ENCODE data around the gene RAPGEF6. TPM values are rescaled to one million over a fixed set of nuclear protein-coding genes. Genes with fewer than 3 reads are reported as not detected.

RAPGEF6 gene
- total and polyA plus RNA-seq, 9 of the 15 experiments (the other 6 are each of a cell fraction or from before 2014, with no cell fraction given): 2.7 to 23.4 (median 12.7) TPM

GRCh38 chr5:131536850-131537448 is 98.1 kb downstream of the RAPGEF6 start (continued):
- TF ChIP-seq E2F6 (IDR thresholded peaks at IDR 0.05; ENCODE audit: borderline replicate concordance in 1 of 2, extremely low read depth in 1 of 2, insufficient read depth in 1 of 2, insufficient read length in 1 of 2, low read depth in 1 of 2, low read length in 1 of 2, poor library complexity in 1 of 2, severe bottlenecking in 1 of 2) (no peak), MEIS2 (IDR thresholded peaks at IDR 0.05; ENCODE audit: partially characterized antibody) (no peak), CHD4 (IDR thresholded peaks at IDR 0.05; ENCODE audit: insufficient read depth, insufficient replicate concordance, low read depth, low read length, poor library complexity, severe bottlenecking) (no peak), HNRNPUL1 (IDR thresholded peaks at IDR 0.05; ENCODE audit: low read length) (no peak)

- BruUV-seq (replicated peaks): no TSS peak
- no peaks in the 10 kb centered on the region; a peak in 1 of 5 replicates for H3K4me1 ChIP-seq (replicated peaks in 1 of 2; ENCODE audit: control insufficient read depth in 2 of 2, insufficient read depth in 2 of 2, low read length in 2 of 2)
- H4K20me1 ChIP-seq (replicated peaks; ENCODE audit: control insufficient read depth, insufficient read depth, low read length): no peaks in the 10 kb centered on the region
- H3K9me1 ChIP-seq (ENCODE audit: control insufficient read depth, insufficient read depth, low read length): no peaks in the 10 kb centered on the region
- ChIA-PET CTCF (ENCODE audit: low intra/inter-chr PET ratio) (no interaction called here), POLR2A (no interaction called here)
- H2AFZ ChIP-seq (ENCODE audit: low read depth, low read length): no peak overlapping the region
- H3K36me3 ChIP-seq (ENCODE audit: control insufficient read depth, insufficient read depth, low read length): peaks cover 19% of the 10 kb centered on the region; the same call in 2 of the 3 replicates
- no peak overlapping the region for H3K4me3 ChIP-seq
- FAIRE-seq (no peak), ATAC-seq (peak; percentile 73), DNase-seq (ENCODE audit: extremely low read depth in 1 of 4, low spot score in 3 of 4) (peak in 2 of 4 experiments; percentile 28 to 39)
- no peaks in the 10 kb centered on the region for H3K27me3 ChIP-seq (ENCODE audit: control insufficient read depth in 2 of 2, insufficient read depth in 2 of 2, low read length in 2 of 2)
- H3K9ac ChIP-seq (ENCODE audit: insufficient read depth in 1 of 2, low read depth in 2 of 2, low read length in 2 of 2): no peak overlapping the region
- intact Hi-C loops (cut with micrococcal nuclease) (no loop called here), in situ Hi-C loops (cut with MboI) (no loop called here)
- 51% methylated on average over 6 of the region's 6 CpGs for WGBS (ENCODE audit: insufficient coverage, low coverage, missing lambda C conversion rate)
- H3K79me2 ChIP-seq (ENCODE audit: control insufficient read depth, insufficient read depth, low read length): peaks cover 7% of the 10 kb centered on the region; the same call in 2 of the 3 replicates
- peak overlapping the region; percentile 8; the same call in 1 of the 3 replicates for H3K27ac ChIP-seq (ENCODE audit: extremely low read depth, low read depth, low read length)
- no peaks in the 10 kb centered on the region for H3K9me3 ChIP-seq (replicated peaks; ENCODE audit: control insufficient read depth, insufficient read depth, low read depth, low read length)
- H3K4me2 ChIP-seq (ENCODE audit: insufficient read depth, low read length): no peak overlapping the region
- TF ChIP-seq CREM (IDR thresholded peaks at IDR 0.05; ENCODE audit: low read depth) (peak; percentile 24; the same call in 1 of the 2 replicates), PCBP2 (IDR thresholded peaks at IDR 0.05; ENCODE audit: low read depth, low read length, poor library complexity, severe bottlenecking) (no peak), RHOXF2B (CRISPR knock-in tag; conservative IDR thresholded peaks at IDR 0.05) (no peak), ZNF668 (CRISPR knock-in tag; IDR thresholded peaks at IDR 0.05) (no peak), TCF15 (CRISPR knock-in tag; IDR thresholded peaks at IDR 0.05) (no peak), CHAMP1 (IDR thresholded peaks at IDR 0.05) (no peak), DPF2 (IDR thresholded peaks at IDR 0.05) (no peak), MECOM (CRISPR knock-in tag; IDR thresholded peaks at IDR 0.05) (no peak)
Measured at GRCh38 chr5:131536211-131536826, 98.7 kb downstream of the RAPGEF6 start.

All from K562 (cell line).